Right lobe of liver (tissue), 6 donors: ENCODE results near the gene HELZ. TPM values are rescaled to one million over a fixed set of nuclear protein-coding genes. Genes with fewer than 3 reads are reported as not detected.

ENCODE experiments used
- ATAC-seq, 4 donors: fragments of 200-7000 bp; cut with Tn5 transposase; one replicate each; pipeline ENCODE4 v1.9.1; 2020; ENCODE audit warnings: mild to moderate bottlenecking in 4 of 4, moderate library complexity in 4 of 4
- DNase-seq, 3 donors: peaks; one replicate each; pipeline ENCODE4 v3.0.0-alpha.2; 2020
- H3K27ac ChIP-seq, 3 donors: fragments of 200-600 bp; one replicate each; pipeline ENCODE4 v1.8.0; 2022
- H3K27me3 ChIP-seq, 2 donors: fragments of 200-600 bp; one replicate each; pipeline ENCODE4 v1.8.0; 2022
- H3K36me3 ChIP-seq, 4 donors: fragments of 200-600 bp; sonication (generic) in 1 of 4; one replicate each; pipeline versions ENCODE4 v1.5.1 to v1.8.0; 2017 to 2022; ENCODE audit warnings: control low read depth in 1 of 4
- H3K4me1 ChIP-seq, 4 donors: fragments of 200-600 bp; sonication (generic) in 1 of 4; one replicate each; pipeline versions ENCODE4 v1.5.1 to v1.8.0; 2017 to 2022; ENCODE audit warnings: control low read depth in 1 of 4
- H3K4me3 ChIP-seq, 3 donors: fragments of 200-600 bp; one replicate each; pipeline ENCODE4 v1.8.0; 2022
- H3K9me3 ChIP-seq, 4 donors: fragments of 200-600 bp; sonication (generic) in 1 of 4; one replicate each; pipeline versions ENCODE4 v1.5.1 to v1.8.0; 2017 to 2022; ENCODE audit warnings: control low read depth in 1 of 4
- CTCF ChIP-seq, 4 donors: fragments of 200-600 bp in 3 of 4; fragments of 450-650 bp in 1 of 4; IDR thresholded peaks; one replicate each; pipeline versions ENCODE4 v1.5.1 to v1.8.0; 2016 to 2022; ENCODE audit warnings: antibody characterized with exemption in 4 of 4, mild to moderate bottlenecking in 2 of 4
- POLR2A ChIP-seq: fragments of 450-650 bp; IDR thresholded peaks from one replicate; pipeline ENCODE4 v1.6.1; 2017; ENCODE audit warnings: antibody characterized with exemption, mild to moderate bottlenecking
- WGBS: methylation state at CpG from one replicate; pipeline ENCODE4 v1.1.6; 2018; ENCODE audit warnings: low coverage, low lambda C conversion rate; ENCODE audit not compliant: insufficient coverage; ENCODE audit errors: missing lambda C conversion rate; 5-methylcytosine and 5-hydroxymethylcytosine counted together
- intact Hi-C, 2 donors: fragments of 100-400 bp; cut with DNase I; formaldehyde crosslinking; loops; one replicate each; pipeline versions ENCODE4 v1.11.2 to v1.14.1; 2022
- total RNA-seq, 6 experiments: library from RNA; depleted of rRNA in 2 of 6; stranded (reverse); fragments of >200 nt in 2 of 6; fragmentation: NEBNext Ultra II Directional in 3 of 6; extraction: Animal tissue kit (Norgen Biotek cat#: 25700) in 3 of 6; gene quantifications; one replicate each; pipeline versions ENCODE4 v1.1.0 to v1.2.4, GENCODE V29; 2016 to 2023
- donor health status: DM: no; HTN: yes; CAD: no.
- donor health status: DM: no; HTN: no; CAD: no.
- donor health status: DM: no; HTN: no; CAD: no.
- donor health status: DM: no; HTN: yes; CAD: no.
- donor health status: DM: no; HTN: yes; CAD: no.

HELZ gene
- total RNA-seq, 6 experiments from 2014 or later: 24.2 to 33.6 (median 30.9) TPM

DNA sequence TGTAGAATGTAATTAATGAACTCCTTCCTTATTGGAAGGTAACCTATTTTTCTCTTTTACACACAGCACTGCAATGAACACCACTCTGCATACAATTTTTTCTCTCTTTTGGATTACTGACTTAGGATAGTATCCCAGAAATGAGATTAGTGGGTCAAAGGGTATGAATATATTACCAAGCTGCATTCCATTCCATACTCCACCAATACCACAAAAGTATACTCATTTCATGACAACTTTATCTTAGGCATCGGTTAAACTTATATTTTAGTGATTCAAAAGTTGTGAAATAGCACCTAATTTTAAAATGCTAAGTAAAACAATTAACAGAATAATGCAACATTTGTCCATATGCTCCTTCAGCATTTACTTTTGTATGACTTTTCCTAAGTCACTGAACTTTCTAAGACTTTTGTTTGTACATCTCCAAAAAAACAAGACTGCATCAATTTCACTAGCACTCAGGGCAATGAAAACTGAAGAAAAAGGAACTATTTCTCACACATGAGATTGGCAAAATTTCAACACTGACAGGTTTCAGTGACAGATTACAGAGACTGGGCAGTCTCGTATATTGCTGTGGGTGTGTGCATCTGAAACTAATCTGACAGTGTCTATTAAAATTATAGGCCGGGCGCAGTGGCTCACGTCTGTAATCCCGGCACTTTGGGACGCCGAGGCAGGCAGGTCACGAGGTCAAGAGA is 32.1 kb downstream of the HELZ start:
- 24% methylated on average over 3 of the region's 9 CpGs for WGBS
- Histone ChIP-seq H3K27me3 (no peaks in the 10 kb centered on the region), H3K27ac (peak overlapping the region in 1 of 3 donors; percentile 28), H3K36me3 (no peaks in the 10 kb centered on the region), H3K9me3 (no peaks in the 10 kb centered on the region), H3K4me3 (no peak overlapping the region), H3K4me1 (peaks cover 0 to 47% (median 21%) of the 10 kb centered on the region in 4 donors)
- intact Hi-C loops: no loop called here
- TF ChIP-seq POLR2A (no peak), CTCF (IDR thresholded peaks at IDR 0.05) (no peak)
- no peak for DNase-seq
- ATAC-seq: peak in 2 of 4 donors; percentile 19 to 37

DNA sequence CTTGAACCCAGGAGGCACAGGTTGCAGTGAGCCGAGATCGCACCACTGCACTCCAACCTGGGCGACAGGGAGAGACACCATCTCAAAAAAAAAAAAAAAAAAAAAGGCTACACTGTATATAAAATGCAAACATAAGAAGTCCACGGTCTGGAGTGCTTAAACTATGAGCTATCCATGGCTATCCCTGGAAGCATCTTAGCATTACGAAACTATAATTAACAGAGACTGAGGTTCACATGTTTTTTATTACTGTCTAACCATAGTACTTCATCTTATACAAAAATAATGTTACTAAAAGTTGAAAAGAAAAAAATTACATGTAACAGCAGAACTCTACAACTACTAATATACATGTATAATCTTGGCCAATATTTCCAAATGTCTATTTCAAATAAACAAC is 32.8 kb downstream of the HELZ start:
- 71% methylated on average over 2 of the region's 5 CpGs for WGBS
- H3K4me3 ChIP-seq: no peak overlapping the region
- no peak for TF ChIP-seq CTCF (IDR thresholded peaks at IDR 0.05)
- no peaks in the 10 kb centered on the region for H3K27me3 ChIP-seq
- H3K9me3 ChIP-seq: no peaks in the 10 kb centered on the region
- DNase-seq: no peak
- peaks cover 0 to 45% (median 21%) of the 10 kb centered on the region in 4 donors for H3K4me1 ChIP-seq
- no peaks in the 10 kb centered on the region for H3K36me3 ChIP-seq
- peak overlapping the region in 1 of 3 donors; percentile 28 for H3K27ac ChIP-seq
- intact Hi-C loops: no loop called here
- no peak for ATAC-seq

GRCh38 chr17:67211742-67212141 is 33.3 kb downstream of the HELZ start:
- WGBS: 81% methylated on average over 5 of the region's 5 CpGs
- H3K27ac ChIP-seq: no peak overlapping the region
- H3K9me3 ChIP-seq: no peaks in the 10 kb centered on the region
- DNase-seq (no peak), ATAC-seq (no peak)
- H3K27me3 ChIP-seq: no peaks in the 10 kb centered on the region
- H3K36me3 ChIP-seq: no peaks in the 10 kb centered on the region
- peaks cover 0 to 42% (median 20%) of the 10 kb centered on the region in 4 donors for H3K4me1 ChIP-seq
- H3K4me3 ChIP-seq: no peak overlapping the region
- no peak for TF ChIP-seq POLR2A
- intact Hi-C loops: no loop called here

GRCh38 chr17:67210915-67211314 is 34.1 kb downstream of the HELZ start:
- WGBS: 85% methylated on average over 2 of the region's 2 CpGs
- intact Hi-C loops: no loop called here
- H3K27ac ChIP-seq: no peak overlapping the region
- no peak overlapping the region for H3K4me3 ChIP-seq
- ATAC-seq: no peak
- no peaks in the 10 kb centered on the region for H3K27me3 ChIP-seq
- TF ChIP-seq POLR2A: no peak
- peaks cover 0 to 35% (median 17%) of the 10 kb centered on the region in 4 donors for H3K4me1 ChIP-seq
- H3K9me3 ChIP-seq: no peaks in the 10 kb centered on the region
- no peak for DNase-seq
- no peaks in the 10 kb centered on the region for H3K36me3 ChIP-seq

DNA sequence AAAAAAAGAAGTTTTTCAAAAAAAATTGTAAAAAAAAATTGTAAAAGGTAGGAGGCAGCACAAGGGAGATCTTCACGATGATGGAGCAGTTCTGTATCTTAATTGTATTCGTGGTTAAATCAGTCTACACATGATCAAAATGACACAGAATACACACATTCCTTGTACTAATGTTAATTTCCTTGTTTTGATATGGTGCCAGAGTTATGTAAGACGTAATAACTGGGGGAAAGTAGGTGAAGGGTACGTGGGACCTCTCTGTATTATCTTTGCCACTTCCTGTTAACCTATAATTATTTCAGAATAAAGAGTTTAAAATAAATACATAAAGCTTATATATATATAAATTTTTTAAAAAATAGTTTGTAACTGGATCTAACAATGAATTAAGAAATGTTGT is 36.8 kb downstream of the HELZ start:
- Histone ChIP-seq H3K27ac (no peak overlapping the region), H3K36me3 (no peaks in the 10 kb centered on the region), H3K27me3 (no peaks in the 10 kb centered on the region), H3K4me3 (no peak overlapping the region), H3K9me3 (no peaks in the 10 kb centered on the region), H3K4me1 (peaks cover 0 to 17% (median 8%) of the 10 kb centered on the region in 4 donors)
- intact Hi-C loops: no loop called here
- TF ChIP-seq POLR2A (no peak), CTCF (IDR thresholded peaks at IDR 0.05) (no peak)
- no peak for ATAC-seq
- DNase-seq: no peak
- 49% methylated on average over 4 of the region's 4 CpGs for WGBS
